Osteocyte (in vitro differentiated cells): ENCODE measurements around the gene ZNF451. TPM values are rescaled to one million over a fixed set of nuclear protein-coding genes. Genes with fewer than 3 reads are reported as not detected.
A peak's percentile ranks its signal among the peaks of the same experiment; 100 is the strongest.

Experiments used
- DNase-seq: peaks from one replicate; pipeline ENCODE4 v3.0.0; 2021; ENCODE audit warnings: mixed read lengths; ENCODE audit not compliant: unreplicated experiment; ENCODE audit errors: extremely low spot score
- H3K27ac Mint-ChIP-seq: one replicate; pipeline ENCODE4 v1.8.0; 2021; ENCODE audit warnings: mild to moderate bottlenecking, mixed read lengths; ENCODE audit not compliant: unreplicated experiment
- H3K27me3 Mint-ChIP-seq: one replicate; pipeline ENCODE4 v1.8.0; 2021; ENCODE audit warnings: mixed read lengths; ENCODE audit not compliant: unreplicated experiment
- H3K36me3 Mint-ChIP-seq: one replicate; pipeline ENCODE4 v1.8.0; 2021; ENCODE audit warnings: mixed read lengths; ENCODE audit not compliant: unreplicated experiment
- H3K4me1 Mint-ChIP-seq: one replicate; pipeline ENCODE4 v1.8.0; 2021; ENCODE audit warnings: mixed read lengths; ENCODE audit not compliant: unreplicated experiment
- H3K4me3 Mint-ChIP-seq: one replicate; pipeline ENCODE4 v1.8.0; 2021; ENCODE audit warnings: mild to moderate bottlenecking, moderate library complexity, mixed read lengths; ENCODE audit not compliant: unreplicated experiment
- H3K9me3 Mint-ChIP-seq: one replicate; pipeline ENCODE4 v1.8.0; 2021; ENCODE audit warnings: mixed read lengths; ENCODE audit not compliant: unreplicated experiment
- CTCF ChIP-seq: fragments of 200-600 bp; sonication (generic); IDR thresholded peaks from 2 replicates; pipeline ENCODE4 v1.5.0; 2021; ENCODE audit warnings: antibody characterized with exemption, mild to moderate bottlenecking, moderate library complexity
- total RNA-seq: library from RNA; stranded (reverse); gene quantifications from 2 replicates; pipeline ENCODE4 v1.2.1, GENCODE V29; 2021

Gene ZNF451
- total RNA-seq, 1 donor from 2014 or later: 53.6 TPM

GRCh38 chr6:57108691-57109090, 18.7 kb downstream of the ZNF451 start:
- no peak for DNase-seq
- Mint-ChIP-seq H3K27ac (no peak overlapping the region), H3K9me3 (no peaks in the 10 kb centered on the region), H3K36me3 (peaks cover 32% of the 10 kb centered on the region), H3K4me3 (no peak overlapping the region), H3K4me1 (peaks cover 5% of the 10 kb centered on the region), H3K27me3 (no peaks in the 10 kb centered on the region)
- TF ChIP-seq CTCF: no peak

DNA sequence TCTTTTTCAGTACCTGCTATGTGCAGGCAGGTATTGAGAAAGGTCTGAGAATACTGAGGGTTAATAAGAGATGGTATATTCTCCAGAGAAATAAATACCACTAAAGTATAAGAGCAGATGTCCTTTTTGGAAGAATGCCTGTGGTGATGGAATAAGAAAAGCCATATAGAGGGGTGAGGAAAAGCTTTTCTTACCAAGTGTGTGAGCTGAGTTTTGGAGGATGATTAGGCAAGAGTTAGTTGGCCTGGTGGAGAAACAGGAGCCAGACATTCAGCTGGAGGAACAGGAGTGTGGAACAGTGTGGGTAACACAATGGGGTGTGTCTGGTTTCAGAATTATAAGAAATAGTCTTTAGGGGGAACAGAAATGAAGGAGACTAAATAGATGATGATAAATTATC, 19.9 kb downstream of the ZNF451 start:
- H3K27me3 Mint-ChIP-seq: no peaks in the 10 kb centered on the region
- TF ChIP-seq CTCF: no peak
- DNase-seq: no peak
- H3K9me3 Mint-ChIP-seq: no peaks in the 10 kb centered on the region
- H3K4me3 Mint-ChIP-seq: no peak overlapping the region
- H3K27ac Mint-ChIP-seq: no peak overlapping the region
- peaks cover 25% of the 10 kb centered on the region for H3K36me3 Mint-ChIP-seq
- peaks cover 5% of the 10 kb centered on the region for H3K4me1 Mint-ChIP-seq

DNA sequence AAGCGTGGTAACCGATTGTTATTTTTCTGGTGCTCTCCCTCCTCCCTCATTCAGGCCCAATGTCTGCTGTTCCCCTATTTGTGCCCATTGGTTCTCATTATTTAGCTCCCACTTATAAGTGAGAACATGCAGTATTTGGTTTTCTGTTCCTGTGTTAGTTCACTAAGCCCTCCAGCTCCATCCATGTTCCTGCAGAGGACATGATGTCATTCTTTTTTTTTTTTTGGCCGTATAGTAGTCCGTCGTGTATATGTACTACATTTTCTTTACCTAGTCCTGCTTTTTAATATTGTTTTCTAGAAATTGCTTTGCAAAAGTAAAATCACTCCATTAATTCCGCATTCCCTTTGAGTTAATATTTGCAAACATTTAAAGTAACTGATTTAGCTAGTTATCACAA, 23.1 kb downstream of the ZNF451 start:
- H3K36me3 Mint-ChIP-seq: peaks cover 21% of the 10 kb centered on the region
- H3K4me1 Mint-ChIP-seq: peaks cover 21% of the 10 kb centered on the region
- no peak for TF ChIP-seq CTCF
- no peaks in the 10 kb centered on the region for H3K27me3 Mint-ChIP-seq
- H3K27ac Mint-ChIP-seq: no peak overlapping the region
- no peak for DNase-seq
- H3K9me3 Mint-ChIP-seq: peaks cover 4% of the 10 kb centered on the region
- no peak overlapping the region for H3K4me3 Mint-ChIP-seq

DNA sequence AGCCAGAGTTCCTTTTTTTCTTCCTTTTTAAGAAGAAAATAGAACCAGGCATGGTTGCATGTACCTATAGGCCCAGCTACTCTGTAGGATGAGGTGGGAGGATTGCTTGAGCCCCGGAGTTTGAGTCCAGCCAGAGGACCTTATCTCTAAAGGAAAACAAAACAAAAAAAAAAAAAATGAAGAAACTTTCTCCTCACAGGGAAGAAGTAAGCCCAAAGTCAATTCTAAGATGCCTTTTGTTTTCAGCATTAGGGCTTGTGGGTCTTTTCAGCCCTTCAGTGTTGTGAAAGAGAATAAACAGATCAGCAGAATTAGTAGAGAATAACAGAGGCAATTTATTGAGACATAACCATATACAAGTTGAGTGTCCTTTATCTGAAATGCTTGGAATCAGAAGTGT, 26.8 kb downstream of the ZNF451 start:
- peak overlapping the region; percentile 57 for H3K27ac Mint-ChIP-seq

DNA sequence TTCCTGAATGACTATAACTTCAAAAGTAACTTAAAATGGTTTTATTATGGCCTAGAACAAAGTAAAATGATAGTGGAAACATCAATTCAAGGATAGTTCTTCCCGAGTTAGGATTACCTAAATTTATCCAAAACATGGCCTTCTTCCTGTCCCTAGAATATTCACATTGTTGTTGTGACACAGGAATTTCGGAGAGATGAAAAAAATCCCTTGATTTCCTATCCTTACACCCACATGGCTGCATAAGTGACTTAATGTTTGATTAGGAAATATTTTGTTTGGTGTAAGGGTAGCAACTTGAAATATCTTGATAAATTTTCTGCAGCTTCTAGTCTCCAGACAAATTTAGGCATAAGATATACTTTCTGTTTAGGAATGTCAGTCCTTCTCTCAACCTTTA, 27.8 kb downstream of the ZNF451 start:
- peaks cover 15% of the 10 kb centered on the region for H3K9me3 Mint-ChIP-seq
- H3K27me3 Mint-ChIP-seq: no peaks in the 10 kb centered on the region
- H3K36me3 Mint-ChIP-seq: peaks cover 23% of the 10 kb centered on the region
- no peak overlapping the region for H3K27ac Mint-ChIP-seq
- no peak for DNase-seq
- no peak overlapping the region for H3K4me3 Mint-ChIP-seq
- H3K4me1 Mint-ChIP-seq: peaks cover 18% of the 10 kb centered on the region
- no peak for TF ChIP-seq CTCF

More for the DNA sequence above, 26.8 kb downstream of the ZNF451 start:
- H3K4me3 Mint-ChIP-seq: no peak overlapping the region
- H3K4me1 Mint-ChIP-seq: peaks cover 18% of the 10 kb centered on the region
- H3K9me3 Mint-ChIP-seq: peaks cover 9% of the 10 kb centered on the region
- no peak for TF ChIP-seq CTCF
- H3K27me3 Mint-ChIP-seq: no peaks in the 10 kb centered on the region
- no peak for DNase-seq
- H3K36me3 Mint-ChIP-seq: peaks cover 15% of the 10 kb centered on the region
